ENCODE data around the gene AKT1. TPM values are rescaled to one million over a fixed set of nuclear protein-coding genes. Genes with fewer than 3 reads are reported as not detected.

Gene AKT1
- total and polyA plus RNA-seq, 2 of the 13 experiments (the other 11 are each of a cell fraction or from before 2014, with no cell fraction given): 96.2 to 116 TPM

DNA sequence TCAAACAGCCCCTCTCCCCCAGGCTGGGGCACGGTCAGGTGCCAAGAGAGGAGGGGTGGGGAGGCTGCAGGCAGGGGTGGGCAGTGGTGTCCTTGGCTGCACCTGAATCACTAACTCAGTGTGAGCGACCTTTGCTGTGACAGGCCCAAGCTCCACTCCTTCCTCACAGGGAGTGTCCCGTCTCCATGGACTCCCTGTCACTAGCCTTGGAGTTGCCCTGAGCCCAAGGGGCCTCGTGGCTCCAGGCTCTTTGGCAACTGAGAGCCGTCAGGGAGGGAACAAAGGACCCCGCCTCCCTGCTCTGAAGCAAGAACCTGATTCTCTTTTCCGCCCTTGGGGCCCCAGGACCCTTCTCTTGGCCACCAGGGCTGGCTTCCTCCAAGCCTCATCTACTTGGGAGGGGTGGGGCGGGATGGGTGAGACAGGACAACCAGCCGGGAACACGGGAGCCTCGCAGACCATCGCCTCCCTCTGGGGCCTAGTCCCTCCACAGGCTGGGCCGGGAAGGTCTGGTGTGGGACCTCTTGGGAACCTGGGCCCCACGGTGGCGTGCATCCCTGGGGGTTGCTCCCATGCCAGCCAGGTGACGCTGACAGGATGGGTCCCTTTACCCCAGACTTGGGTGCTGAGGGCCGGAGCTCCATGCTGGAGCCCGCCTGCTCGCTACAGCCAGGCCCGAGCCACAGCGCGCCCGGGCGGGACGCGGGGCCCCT is 72.5 kb downstream of the AKT1 start (continued):
- TF ChIP-seq ZMYM4 (CRISPR knock-in tag; IDR thresholded peaks at IDR 0.05) (no peak), ERF (CRISPR knock-in tag; IDR thresholded peaks at IDR 0.05) (0 out of 2 replicates have a peak, but pooled peaks have one; percentile 13), POGZ (CRISPR knock-in tag; IDR thresholded peaks at IDR 0.05) (no peak), PAXIP1 (CRISPR knock-in tag; conservative IDR thresholded peaks at IDR 0.05) (no peak), ZNF7 (CRISPR knock-in tag; IDR thresholded peaks at IDR 0.05) (no peak), ZNF350 (CRISPR knock-in tag; IDR thresholded peaks at IDR 0.05; ENCODE audit: borderline replicate concordance, low read depth) (no peak), ZNF713 (CRISPR knock-in tag; IDR thresholded peaks at IDR 0.05) (no peak)
- TF ChIP-seq, protein P1, sequence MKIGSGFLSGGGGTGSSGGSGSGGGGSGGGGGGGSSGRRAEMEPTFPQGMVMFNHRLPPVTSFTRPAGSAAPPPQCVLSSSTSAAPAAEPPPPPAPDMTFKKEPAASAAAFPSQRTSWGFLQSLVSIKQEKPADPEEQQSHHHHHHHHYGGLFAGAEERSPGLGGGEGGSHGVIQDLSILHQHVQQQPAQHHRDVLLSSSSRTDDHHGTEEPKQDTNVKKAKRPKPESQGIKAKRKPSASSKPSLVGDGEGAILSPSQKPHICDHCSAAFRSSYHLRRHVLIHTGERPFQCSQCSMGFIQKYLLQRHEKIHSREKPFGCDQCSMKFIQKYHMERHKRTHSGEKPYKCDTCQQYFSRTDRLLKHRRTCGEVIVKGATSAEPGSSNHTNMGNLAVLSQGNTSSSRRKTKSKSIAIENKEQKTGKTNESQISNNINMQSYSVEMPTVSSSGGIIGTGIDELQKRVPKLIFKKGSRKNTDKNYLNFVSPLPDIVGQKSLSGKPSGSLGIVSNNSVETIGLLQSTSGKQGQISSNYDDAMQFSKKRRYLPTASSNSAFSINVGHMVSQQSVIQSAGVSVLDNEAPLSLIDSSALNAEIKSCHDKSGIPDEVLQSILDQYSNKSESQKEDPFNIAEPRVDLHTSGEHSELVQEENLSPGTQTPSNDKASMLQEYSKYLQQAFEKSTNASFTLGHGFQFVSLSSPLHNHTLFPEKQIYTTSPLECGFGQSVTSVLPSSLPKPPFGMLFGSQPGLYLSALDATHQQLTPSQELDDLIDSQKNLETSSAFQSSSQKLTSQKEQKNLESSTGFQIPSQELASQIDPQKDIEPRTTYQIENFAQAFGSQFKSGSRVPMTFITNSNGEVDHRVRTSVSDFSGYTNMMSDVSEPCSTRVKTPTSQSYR (CRISPR knock-in tag; IDR thresholded peaks at IDR 0.05; ENCODE audit: borderline replicate concordance): no peak
- TF ChIP-seq, protein P2, sequence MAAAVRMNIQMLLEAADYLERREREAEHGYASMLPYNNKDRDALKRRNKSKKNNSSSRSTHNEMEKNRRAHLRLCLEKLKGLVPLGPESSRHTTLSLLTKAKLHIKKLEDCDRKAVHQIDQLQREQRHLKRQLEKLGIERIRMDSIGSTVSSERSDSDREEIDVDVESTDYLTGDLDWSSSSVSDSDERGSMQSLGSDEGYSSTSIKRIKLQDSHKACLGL (CRISPR knock-in tag; IDR thresholded peaks at IDR 0.05): 0 out of 2 replicates have a peak, but pooled peaks have one; percentile 58
- TF ChIP-seq, protein P3, sequence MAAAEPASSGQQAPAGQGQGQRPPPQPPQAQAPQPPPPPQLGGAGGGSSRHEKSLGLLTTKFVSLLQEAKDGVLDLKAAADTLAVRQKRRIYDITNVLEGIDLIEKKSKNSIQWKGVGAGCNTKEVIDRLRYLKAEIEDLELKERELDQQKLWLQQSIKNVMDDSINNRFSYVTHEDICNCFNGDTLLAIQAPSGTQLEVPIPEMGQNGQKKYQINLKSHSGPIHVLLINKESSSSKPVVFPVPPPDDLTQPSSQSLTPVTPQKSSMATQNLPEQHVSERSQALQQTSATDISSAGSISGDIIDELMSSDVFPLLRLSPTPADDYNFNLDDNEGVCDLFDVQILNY (CRISPR knock-in tag; conservative IDR thresholded peaks at IDR 0.05): 0 out of 2 replicates have a peak, but pooled peaks have one; percentile 17
- TF ChIP-seq, protein P4, sequence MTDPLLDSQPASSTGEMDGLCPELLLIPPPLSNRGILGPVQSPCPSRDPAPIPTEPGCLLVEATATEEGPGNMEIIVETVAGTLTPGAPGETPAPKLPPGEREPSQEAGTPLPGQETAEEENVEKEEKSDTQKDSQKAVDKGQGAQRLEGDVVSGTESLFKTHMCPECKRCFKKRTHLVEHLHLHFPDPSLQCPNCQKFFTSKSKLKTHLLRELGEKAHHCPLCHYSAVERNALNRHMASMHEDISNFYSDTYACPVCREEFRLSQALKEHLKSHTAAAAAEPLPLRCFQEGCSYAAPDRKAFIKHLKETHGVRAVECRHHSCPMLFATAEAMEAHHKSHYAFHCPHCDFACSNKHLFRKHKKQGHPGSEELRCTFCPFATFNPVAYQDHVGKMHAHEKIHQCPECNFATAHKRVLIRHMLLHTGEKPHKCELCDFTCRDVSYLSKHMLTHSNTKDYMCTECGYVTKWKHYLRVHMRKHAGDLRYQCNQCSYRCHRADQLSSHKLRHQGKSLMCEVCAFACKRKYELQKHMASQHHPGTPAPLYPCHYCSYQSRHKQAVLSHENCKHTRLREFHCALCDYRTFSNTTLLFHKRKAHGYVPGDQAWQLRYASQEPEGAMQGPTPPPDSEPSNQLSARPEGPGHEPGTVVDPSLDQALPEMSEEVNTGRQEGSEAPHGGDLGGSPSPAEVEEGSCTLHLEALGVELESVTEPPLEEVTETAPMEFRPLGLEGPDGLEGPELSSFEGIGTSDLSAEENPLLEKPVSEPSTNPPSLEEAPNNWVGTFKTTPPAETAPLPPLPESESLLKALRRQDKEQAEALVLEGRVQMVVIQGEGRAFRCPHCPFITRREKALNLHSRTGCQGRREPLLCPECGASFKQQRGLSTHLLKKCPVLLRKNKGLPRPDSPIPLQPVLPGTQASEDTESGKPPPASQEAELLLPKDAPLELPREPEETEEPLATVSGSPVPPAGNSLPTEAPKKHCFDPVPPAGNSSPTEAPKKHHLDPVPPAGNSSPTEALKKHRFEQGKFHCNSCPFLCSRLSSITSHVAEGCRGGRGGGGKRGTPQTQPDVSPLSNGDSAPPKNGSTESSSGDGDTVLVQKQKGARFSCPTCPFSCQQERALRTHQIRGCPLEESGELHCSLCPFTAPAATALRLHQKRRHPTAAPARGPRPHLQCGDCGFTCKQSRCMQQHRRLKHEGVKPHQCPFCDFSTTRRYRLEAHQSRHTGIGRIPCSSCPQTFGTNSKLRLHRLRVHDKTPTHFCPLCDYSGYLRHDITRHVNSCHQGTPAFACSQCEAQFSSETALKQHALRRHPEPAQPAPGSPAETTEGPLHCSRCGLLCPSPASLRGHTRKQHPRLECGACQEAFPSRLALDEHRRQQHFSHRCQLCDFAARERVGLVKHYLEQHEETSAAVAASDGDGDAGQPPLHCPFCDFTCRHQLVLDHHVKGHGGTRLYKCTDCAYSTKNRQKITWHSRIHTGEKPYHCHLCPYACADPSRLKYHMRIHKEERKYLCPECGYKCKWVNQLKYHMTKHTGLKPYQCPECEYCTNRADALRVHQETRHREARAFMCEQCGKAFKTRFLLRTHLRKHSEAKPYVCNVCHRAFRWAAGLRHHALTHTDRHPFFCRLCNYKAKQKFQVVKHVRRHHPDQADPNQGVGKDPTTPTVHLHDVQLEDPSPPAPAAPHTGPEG (CRISPR knock-in tag; IDR thresholded peaks at IDR 0.05): no peak
- TF ChIP-seq, protein P5, sequence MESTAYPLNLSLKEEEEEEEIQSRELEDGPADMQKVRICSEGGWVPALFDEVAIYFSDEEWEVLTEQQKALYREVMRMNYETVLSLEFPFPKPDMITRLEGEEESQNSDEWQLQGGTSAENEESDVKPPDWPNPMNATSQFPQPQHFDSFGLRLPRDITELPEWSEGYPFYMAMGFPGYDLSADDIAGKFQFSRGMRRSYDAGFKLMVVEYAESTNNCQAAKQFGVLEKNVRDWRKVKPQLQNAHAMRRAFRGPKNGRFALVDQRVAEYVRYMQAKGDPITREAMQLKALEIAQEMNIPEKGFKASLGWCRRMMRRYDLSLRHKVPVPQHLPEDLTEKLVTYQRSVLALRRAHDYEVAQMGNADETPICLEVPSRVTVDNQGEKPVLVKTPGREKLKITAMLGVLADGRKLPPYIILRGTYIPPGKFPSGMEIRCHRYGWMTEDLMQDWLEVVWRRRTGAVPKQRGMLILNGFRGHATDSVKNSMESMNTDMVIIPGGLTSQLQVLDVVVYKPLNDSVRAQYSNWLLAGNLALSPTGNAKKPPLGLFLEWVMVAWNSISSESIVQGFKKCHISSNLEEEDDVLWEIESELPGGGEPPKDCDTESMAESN (CRISPR knock-in tag; conservative IDR thresholded peaks at IDR 0.05): no peak
